Measurements from ENCODE around the gene MAN1C1.

DNA sequence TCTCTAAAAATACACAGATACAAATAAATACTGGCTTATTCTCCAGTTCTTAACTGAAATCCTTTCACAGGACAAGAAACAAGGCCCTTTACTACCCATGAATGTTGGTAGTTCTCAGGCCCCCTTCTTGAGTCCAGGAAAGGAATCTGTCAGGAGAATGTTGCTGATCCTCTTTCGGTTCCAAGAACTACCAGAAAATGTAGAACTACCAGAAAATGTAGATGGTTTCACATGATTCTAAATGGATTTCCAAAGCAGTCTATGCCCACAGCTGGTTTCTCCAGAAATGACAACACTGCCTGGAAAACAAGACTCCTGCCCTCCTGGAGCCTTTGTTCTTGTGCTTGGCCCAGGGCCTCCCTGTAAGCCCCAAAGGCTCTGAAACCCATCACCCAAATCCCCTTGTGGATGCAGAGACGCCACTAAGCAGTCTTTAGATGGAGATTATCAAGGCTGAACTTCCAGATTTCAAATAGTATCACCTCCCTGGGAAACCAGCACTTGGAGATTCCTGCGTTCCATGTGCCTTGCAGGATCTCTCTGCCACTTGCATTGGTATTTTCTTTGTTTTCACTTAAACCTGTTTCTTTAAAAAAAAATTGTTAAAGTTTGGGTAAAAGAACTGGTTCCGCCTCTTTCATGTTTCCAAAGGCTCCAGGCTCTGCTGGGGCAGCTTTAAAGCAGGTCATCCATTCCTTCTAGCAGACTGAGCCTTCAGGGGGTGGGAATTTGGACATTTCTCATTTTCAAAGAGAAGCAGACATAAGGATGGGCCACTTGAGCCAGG is 53.4 kb downstream of the MAN1C1 start:
- no peak for TF ChIP-seq EZH2phosphoT487 (conservative IDR thresholded peaks at IDR 0.05; ENCODE audit: low read length)
- TF ChIP-seq, protein P1, sequence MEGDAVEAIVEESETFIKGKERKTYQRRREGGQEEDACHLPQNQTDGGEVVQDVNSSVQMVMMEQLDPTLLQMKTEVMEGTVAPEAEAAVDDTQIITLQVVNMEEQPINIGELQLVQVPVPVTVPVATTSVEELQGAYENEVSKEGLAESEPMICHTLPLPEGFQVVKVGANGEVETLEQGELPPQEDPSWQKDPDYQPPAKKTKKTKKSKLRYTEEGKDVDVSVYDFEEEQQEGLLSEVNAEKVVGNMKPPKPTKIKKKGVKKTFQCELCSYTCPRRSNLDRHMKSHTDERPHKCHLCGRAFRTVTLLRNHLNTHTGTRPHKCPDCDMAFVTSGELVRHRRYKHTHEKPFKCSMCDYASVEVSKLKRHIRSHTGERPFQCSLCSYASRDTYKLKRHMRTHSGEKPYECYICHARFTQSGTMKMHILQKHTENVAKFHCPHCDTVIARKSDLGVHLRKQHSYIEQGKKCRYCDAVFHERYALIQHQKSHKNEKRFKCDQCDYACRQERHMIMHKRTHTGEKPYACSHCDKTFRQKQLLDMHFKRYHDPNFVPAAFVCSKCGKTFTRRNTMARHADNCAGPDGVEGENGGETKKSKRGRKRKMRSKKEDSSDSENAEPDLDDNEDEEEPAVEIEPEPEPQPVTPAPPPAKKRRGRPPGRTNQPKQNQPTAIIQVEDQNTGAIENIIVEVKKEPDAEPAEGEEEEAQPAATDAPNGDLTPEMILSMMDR (IDR thresholded peaks at IDR 0.05; ENCODE audit: insufficient read depth, low read length, poor library complexity, severe bottlenecking), result no peak
